T1000 (cell line): ENCODE measurements around the gene PLEKHN1.
A peak's percentile ranks its signal among the peaks of the same experiment; 100 is the strongest.
"Not testable (repeated sequence)": the region's sequence is repeated elsewhere in the genome, so short reads cannot be mapped to it uniquely, and the experiment has no call there.

Experiments used
- DNase-seq: peaks from one replicate; lab custom pipeline; 2025; ENCODE audit warnings: mixed read lengths; lab: John Stamatoyannopoulos, UW

PLEKHN1 gene

GRCh38 chr1:995665-996633 is 29.7 kb downstream of the PLEKHN1 start:
- no peak for DNase-seq

- DNase-seq = no peak
These were observed 30.8 kb downstream of the PLEKHN1 start for GRCh38 chr1:996851-997712.

- no peak for DNase-seq
These were observed 31.4 kb downstream of the PLEKHN1 start for GRCh38 chr1:997713-997992.

DNA sequence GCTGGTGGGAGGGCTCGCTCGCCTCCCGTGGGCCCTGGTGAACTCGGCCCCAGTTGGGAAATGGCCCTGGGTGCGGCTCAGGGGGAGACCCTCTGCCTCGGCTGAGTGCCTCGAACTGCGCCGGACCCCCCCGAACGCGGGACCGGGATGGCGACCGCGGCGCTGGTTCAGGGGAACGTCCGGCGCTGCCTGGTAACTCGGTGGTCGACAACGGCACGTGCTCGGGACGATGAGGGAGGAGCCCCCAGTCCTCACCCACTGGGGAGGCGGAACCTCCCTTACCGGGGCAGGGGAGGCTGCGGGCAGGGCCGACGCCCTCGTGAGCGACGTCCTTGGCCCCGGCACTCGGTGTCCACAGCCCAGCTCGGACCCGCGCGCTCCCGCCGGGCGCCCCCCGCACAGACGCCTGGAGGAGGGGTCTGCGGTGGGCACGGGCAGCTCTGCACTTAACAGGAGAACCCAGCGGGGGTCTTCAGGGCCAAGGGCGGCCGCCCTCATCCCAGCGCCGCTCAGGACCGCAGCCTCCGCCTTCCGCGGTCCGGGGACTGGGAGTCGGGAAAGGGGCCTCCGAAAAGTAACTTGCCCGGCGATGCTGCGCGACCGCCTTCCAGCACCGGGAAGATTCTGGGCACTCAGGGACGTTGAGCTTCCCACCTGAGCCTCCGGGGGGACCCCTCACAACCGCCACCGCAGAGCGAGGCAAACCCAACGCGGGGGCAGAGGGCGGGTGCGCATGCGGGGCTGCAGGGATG is 31.9 kb downstream of the PLEKHN1 start:
- no peak for DNase-seq

- DNase-seq = no peak
These were observed 32.4 kb downstream of the PLEKHN1 start for GRCh38 chr1:998745-998994.

- DNase-seq = no peak
These were observed 32.9 kb downstream of the PLEKHN1 start for GRCh38 chr1:998995-999724.

GRCh38 chr1:999725-1000356 is 33.6 kb downstream of the PLEKHN1 start, which contains the start of gene HES4:
Gene HES4 (minus strand): TSS chr1:1000097. CDS start chr1:999973, 124 bp downstream.
- peak; percentile 82 for DNase-seq

GRCh38 chr1:1000357-1001056 is 34.2 kb downstream of the PLEKHN1 start:
- peak; percentile 79 for DNase-seq

- DNase-seq = no peak
These were observed 34.9 kb downstream of the PLEKHN1 start for GRCh38 chr1:1001057-1001783.

DNA sequence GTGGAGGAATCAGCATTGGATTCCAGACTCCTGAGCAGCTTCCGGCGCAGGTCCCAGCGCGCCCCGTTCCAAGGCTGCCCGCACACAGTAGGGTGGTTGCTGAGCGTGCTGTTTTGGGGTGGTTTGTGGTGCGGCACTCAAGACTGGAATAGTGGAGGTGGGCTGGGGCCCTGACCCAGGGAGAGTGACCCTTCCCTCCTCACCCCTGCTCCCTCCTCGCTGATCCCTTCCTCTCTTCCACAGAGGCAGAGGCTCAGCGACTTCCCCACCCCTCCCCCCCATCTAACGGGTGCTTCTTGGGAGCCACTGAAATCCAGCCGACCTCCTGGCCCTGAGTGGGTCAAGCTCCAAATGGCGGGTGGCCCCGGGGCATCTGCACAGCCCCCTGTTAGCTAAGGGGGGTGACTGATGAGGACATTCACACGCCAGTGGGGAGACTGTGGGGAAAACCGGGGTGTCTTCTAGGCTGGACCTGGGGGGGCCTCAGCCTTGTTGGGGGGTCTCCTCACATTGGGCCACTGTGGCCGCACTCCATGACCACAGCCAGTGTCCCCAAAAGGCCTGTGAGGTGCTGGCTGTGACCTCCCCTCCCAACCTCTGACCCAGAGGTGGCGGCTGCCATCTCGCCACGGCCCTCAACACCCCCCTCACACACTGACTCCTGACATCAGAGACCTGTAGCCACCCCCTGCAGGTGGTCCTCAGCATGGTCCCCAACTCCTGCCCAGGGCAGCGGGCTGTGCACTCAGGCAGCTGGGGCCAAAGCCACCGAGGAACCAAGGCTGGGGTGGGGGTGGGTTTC is 37.5 kb downstream of the PLEKHN1 start:
- no peak for DNase-seq

DNA sequence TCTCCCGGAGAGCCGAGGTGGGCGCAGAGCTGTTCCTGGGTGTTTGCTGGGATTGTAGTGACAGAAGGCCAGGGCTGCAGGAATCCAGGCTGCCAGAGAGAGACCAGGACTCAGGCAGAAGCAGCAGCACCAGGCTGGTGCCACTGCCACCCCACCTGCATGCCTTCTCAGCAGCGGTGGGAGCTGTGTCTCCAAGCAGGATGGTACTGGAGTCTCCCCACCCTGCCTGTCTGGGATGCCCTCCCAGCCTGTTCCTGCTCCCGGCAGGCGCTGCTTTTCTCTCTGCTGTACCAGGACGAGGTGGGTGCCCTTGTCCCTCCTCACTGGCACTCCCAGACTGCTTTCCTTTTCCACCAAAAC is 38.1 kb downstream of the PLEKHN1 start:
- DNase-seq = no peak

GRCh38 chr1:1004780-1005697 is 38.8 kb downstream of the PLEKHN1 start:
- DNase-seq = no peak

- no peak for DNase-seq
These were observed 39.6 kb downstream of the PLEKHN1 start for GRCh38 chr1:1005774-1006304.

GRCh38 chr1:1006305-1007159 is 40.2 kb downstream of the PLEKHN1 start:
- DNase-seq = no peak

GRCh38 chr1:1010131-1010530 is 43.8 kb downstream of the PLEKHN1 start:
- not testable (repeated sequence) for DNase-seq

- DNase-seq = no peak
These were observed 45.2 kb downstream of the PLEKHN1 start for GRCh38 chr1:1011396-1011949.

- DNase-seq = not testable (repeated sequence)
These were observed 46.4 kb downstream of the PLEKHN1 start for GRCh38 chr1:1012736-1013104.
